Measurements from ENCODE around the gene PHETA2.
"Not testable (repeated sequence)": the region's sequence is repeated elsewhere in the genome, so short reads cannot be mapped to it uniquely, and the experiment has no call there.

Gene PHETA2

DNA sequence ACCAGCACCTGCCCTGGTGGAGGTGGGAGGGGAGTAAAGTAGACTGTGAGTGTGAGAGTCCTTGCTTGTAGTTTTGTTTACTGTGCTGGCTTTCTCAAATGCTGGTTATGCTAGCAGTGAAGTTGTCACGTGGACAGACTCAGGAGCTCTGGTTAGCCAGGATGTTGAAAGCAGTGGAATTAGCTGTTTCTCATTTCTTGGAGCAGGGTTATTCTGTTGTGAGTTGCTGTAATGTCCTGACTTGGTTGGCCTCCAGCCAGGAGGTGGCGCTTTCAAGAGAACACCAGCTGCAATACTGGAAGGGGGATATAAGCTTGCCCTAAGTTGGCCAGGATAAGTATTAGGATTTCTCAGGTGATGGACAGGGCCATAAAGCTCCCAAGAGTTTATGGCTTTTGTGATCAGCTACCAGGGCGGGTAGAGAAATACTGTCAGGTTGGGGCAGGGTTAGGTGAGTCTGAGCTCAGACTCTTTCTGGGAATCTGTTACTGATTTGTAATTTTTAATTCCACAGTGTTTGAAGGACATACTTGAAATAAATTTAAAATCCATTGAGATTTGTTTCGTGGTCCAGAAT, 42.9 kb downstream of the PHETA2 start:
- Histone ChIP-seq H4K20me1 (ENCODE audit: low read depth, low read length) (no peaks in the 10 kb centered on the region), H3K9me2 (replicated peaks; ENCODE audit: insufficient read depth, low read length) (no peaks in the 10 kb centered on the region), H3K4me3 (ENCODE audit: insufficient read depth, low read length, poor library complexity, severe bottlenecking) (no peak overlapping the region), H3K9ac (ENCODE audit: low read length) (no peak overlapping the region), H3K27me3 (ENCODE audit: low read length) (no peaks in the 10 kb centered on the region), H3K36me3 (ENCODE audit: low read length) (no peaks in the 10 kb centered on the region), H3F3A (ENCODE audit: insufficient read depth) (peaks cover 8% of the 10 kb centered on the region; the same call in 1 of the 2 replicates), H3K4me2 (ENCODE audit: low read depth, low read length, poor library complexity, severe bottlenecking) (no peak overlapping the region), H3K27ac (ENCODE audit: low read depth, low read length) (no peak overlapping the region), H3K79me2 (ENCODE audit: insufficient read depth, low read length) (no peaks in the 10 kb centered on the region), H2AFZ (ENCODE audit: low read depth, low read length, severe bottlenecking) (no peak overlapping the region), H3K9me3 (ENCODE audit: insufficient read depth, low read length) (peaks cover 12% of the 10 kb centered on the region; the same call in 1 of the 2 replicates)
- TF ChIP-seq, protein P1, sequence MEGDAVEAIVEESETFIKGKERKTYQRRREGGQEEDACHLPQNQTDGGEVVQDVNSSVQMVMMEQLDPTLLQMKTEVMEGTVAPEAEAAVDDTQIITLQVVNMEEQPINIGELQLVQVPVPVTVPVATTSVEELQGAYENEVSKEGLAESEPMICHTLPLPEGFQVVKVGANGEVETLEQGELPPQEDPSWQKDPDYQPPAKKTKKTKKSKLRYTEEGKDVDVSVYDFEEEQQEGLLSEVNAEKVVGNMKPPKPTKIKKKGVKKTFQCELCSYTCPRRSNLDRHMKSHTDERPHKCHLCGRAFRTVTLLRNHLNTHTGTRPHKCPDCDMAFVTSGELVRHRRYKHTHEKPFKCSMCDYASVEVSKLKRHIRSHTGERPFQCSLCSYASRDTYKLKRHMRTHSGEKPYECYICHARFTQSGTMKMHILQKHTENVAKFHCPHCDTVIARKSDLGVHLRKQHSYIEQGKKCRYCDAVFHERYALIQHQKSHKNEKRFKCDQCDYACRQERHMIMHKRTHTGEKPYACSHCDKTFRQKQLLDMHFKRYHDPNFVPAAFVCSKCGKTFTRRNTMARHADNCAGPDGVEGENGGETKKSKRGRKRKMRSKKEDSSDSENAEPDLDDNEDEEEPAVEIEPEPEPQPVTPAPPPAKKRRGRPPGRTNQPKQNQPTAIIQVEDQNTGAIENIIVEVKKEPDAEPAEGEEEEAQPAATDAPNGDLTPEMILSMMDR (IDR thresholded peaks at IDR 0.05; ENCODE audit: insufficient read depth, low read length, poor library complexity, severe bottlenecking) = peak; percentile 21
- TF ChIP-seq EZH2phosphoT487 (conservative IDR thresholded peaks at IDR 0.05; ENCODE audit: low read length) = no peak

DNA sequence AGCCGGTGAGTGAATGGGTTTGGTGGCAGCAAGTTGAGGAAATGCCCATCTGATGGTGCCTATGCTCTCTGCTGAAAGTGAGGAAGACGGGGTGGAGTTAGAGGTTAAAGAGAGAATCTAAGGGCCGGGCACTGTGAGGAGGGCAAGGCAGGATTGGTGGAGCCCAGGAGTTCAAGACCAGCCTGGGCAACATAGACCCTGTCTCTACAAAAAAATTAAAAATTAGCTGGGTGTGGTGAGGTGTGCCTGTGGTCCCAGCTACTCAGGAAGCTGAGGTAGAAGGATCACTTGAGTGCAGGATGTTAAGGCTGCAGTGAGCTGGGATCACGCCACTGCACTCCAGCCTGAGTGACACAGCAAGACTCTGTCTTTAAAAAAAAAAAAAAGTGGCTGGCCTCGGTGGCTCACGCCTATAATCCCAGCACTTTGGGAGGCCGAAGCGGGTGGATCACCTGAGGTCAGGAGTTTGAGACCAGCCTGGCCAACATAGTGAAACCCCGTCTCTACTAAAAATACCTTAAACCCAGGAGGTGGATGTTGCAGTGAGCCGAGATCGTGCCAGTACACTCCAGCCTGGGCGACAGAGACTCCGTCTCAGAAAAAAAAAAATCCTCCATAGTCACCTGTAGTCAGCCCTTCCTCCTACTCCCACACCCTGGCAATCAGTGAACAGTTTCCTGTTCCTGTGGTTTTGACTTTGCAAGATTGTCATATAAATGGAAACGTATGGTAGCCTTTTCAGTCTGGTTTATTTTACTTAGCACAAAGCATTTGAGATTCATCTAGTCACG, 46.4 kb downstream of the PHETA2 start:
- not testable (repeated sequence) for H3F3A ChIP-seq (ENCODE audit: insufficient read depth); H3K9me3 ChIP-seq (ENCODE audit: insufficient read depth, low read length); H3K4me3 ChIP-seq (ENCODE audit: insufficient read depth, low read length, poor library complexity, severe bottlenecking); H3K36me3 ChIP-seq (ENCODE audit: low read length); H3K79me2 ChIP-seq (ENCODE audit: insufficient read depth, low read length); H3K27me3 ChIP-seq (ENCODE audit: low read length); H3K27ac ChIP-seq (ENCODE audit: low read depth, low read length); H4K20me1 ChIP-seq (ENCODE audit: low read depth, low read length); H3K9me2 ChIP-seq (replicated peaks; ENCODE audit: insufficient read depth, low read length)
- H3K4me2 ChIP-seq (ENCODE audit: low read depth, low read length, poor library complexity, severe bottlenecking) = peak overlapping the region; percentile 41
- peak overlapping the region; percentile 13; the same call in 1 of the 2 replicates for H3K9ac ChIP-seq (ENCODE audit: low read length)
- peak overlapping the region; percentile 44 for H2AFZ ChIP-seq (ENCODE audit: low read depth, low read length, severe bottlenecking)

GRCh38 chr22:42123529-42123928, 49.5 kb downstream of the PHETA2 start:
- H4K20me1 ChIP-seq (ENCODE audit: low read depth, low read length); H3K4me2 ChIP-seq (ENCODE audit: low read depth, low read length, poor library complexity, severe bottlenecking); H3K79me2 ChIP-seq (ENCODE audit: insufficient read depth, low read length); H3K4me3 ChIP-seq (ENCODE audit: insufficient read depth, low read length, poor library complexity, severe bottlenecking); H3K9ac ChIP-seq (ENCODE audit: low read length); H3K27ac ChIP-seq (ENCODE audit: low read depth, low read length); H3K36me3 ChIP-seq (ENCODE audit: low read length); H3K27me3 ChIP-seq (ENCODE audit: low read length); H3F3A ChIP-seq (ENCODE audit: insufficient read depth); H3K9me2 ChIP-seq (replicated peaks; ENCODE audit: insufficient read depth, low read length); H2AFZ ChIP-seq (ENCODE audit: low read depth, low read length, severe bottlenecking); H3K9me3 ChIP-seq (ENCODE audit: insufficient read depth, low read length): not testable (repeated sequence)

- Histone ChIP-seq H3K36me3 (ENCODE audit: low read length) (no peaks in the 10 kb centered on the region), H3F3A (ENCODE audit: insufficient read depth) (no peaks in the 10 kb centered on the region), H3K9me2 (replicated peaks; ENCODE audit: insufficient read depth, low read length) (no peaks in the 10 kb centered on the region), H3K9me3 (ENCODE audit: insufficient read depth, low read length) (no peaks in the 10 kb centered on the region), H3K4me2 (ENCODE audit: low read depth, low read length, poor library complexity, severe bottlenecking) (no peak overlapping the region), H3K4me3 (ENCODE audit: insufficient read depth, low read length, poor library complexity, severe bottlenecking) (no peak overlapping the region), H2AFZ (ENCODE audit: low read depth, low read length, severe bottlenecking) (no peak overlapping the region), H4K20me1 (ENCODE audit: low read depth, low read length) (no peaks in the 10 kb centered on the region), H3K27me3 (ENCODE audit: low read length) (no peaks in the 10 kb centered on the region), H3K27ac (ENCODE audit: low read depth, low read length) (no peak overlapping the region), H3K9ac (ENCODE audit: low read length) (no peak overlapping the region), H3K79me2 (ENCODE audit: insufficient read depth, low read length) (no peaks in the 10 kb centered on the region)
- TF ChIP-seq, protein P1 (IDR thresholded peaks at IDR 0.05; ENCODE audit: insufficient read depth, low read length, poor library complexity, severe bottlenecking) = no peak
- TF ChIP-seq EZH2phosphoT487 (conservative IDR thresholded peaks at IDR 0.05; ENCODE audit: low read length) = no peak
Measured at GRCh38 chr22:42127606-42128005, 53.6 kb downstream of the PHETA2 start.

DNA sequence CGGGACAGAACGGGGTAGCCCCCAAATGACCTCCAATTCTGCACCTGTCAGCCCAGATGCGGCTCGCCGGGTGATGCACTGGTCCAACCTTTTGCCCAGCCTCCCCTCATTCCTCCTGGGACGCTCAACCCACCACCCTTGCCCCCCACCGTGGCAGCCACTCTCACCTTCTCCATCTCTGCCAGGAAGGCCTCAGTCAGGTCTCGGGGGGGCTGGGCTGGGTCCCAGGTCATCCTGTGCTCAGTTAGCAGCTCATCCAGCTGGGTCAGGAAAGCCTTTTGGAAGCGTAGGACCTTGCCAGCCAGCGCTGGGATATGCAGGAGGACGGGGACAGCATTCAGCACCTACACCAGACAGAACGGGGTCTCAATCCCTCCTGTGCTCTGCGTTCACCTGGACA, 54.0 kb downstream of the PHETA2 start:
- H3K4me2 ChIP-seq (ENCODE audit: low read depth, low read length, poor library complexity, severe bottlenecking); H4K20me1 ChIP-seq (ENCODE audit: low read depth, low read length); H3K9me2 ChIP-seq (replicated peaks; ENCODE audit: insufficient read depth, low read length); H3K36me3 ChIP-seq (ENCODE audit: low read length); H3K4me3 ChIP-seq (ENCODE audit: insufficient read depth, low read length, poor library complexity, severe bottlenecking); H3K79me2 ChIP-seq (ENCODE audit: insufficient read depth, low read length); H3K9me3 ChIP-seq (ENCODE audit: insufficient read depth, low read length); H3F3A ChIP-seq (ENCODE audit: insufficient read depth); H3K27ac ChIP-seq (ENCODE audit: low read depth, low read length); H3K27me3 ChIP-seq (ENCODE audit: low read length); H2AFZ ChIP-seq (ENCODE audit: low read depth, low read length, severe bottlenecking); H3K9ac ChIP-seq (ENCODE audit: low read length): not testable (repeated sequence)
